M059J (cell line): ENCODE data around the gene GPC6. TPM values are rescaled to one million over a fixed set of nuclear protein-coding genes. Genes with fewer than 3 reads are reported as not detected.

ENCODE experiments used
- DNase-seq: peaks from one replicate; pipeline ENCODE4 v3.0.0-alpha.2; 2012; ENCODE audit warnings: low read depth
- total RNA-seq: library from RNA; depleted of rRNA; stranded (reverse); fragments of >200 nt; shearing (Covaris generic); gene quantifications from 2 replicates; pipeline ENCODE4 v1.2.3, GENCODE V29; 2014

Gene GPC6
- total RNA-seq, 1 experiment from 2014 or later, result 0.71 TPM

DNA sequence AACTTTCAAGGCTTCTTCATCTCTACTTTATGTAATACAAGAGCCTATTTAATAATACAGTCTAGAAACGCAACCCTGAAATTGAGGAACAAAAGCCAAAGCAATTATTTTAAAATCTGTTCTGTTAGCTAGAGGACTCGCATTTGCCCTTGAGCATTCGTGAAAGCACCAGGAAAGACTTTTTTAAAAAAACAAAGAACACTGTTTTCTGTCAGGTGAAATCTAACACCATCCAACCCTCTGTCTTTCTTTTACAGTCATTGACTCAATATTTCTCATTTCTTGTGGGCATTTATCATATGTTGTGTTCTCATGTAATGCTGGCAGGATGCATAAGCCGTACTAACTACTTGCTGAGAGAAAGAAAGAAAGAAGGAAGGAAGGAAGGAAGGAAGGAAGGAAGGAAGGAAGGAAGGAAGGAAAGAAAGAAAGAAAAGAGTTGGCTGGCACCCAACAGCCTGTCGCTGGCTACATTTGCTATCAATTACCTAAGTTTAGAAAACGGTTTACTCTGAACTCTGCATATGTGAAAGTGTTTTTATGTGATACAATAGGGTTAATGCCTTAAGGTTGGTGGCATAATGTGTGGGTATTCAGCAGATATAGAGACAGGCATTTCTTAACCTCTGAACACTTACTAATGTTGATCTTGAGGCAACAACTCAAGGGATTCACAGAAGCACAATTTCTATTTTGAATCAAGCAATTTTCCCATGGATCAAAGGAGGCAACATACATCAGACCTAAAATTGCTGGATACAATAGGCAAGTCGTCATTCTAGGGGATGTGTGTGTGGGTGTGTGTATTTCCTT is 807.4 kb downstream of the GPC6 start:
- no peak for DNase-seq

DNA sequence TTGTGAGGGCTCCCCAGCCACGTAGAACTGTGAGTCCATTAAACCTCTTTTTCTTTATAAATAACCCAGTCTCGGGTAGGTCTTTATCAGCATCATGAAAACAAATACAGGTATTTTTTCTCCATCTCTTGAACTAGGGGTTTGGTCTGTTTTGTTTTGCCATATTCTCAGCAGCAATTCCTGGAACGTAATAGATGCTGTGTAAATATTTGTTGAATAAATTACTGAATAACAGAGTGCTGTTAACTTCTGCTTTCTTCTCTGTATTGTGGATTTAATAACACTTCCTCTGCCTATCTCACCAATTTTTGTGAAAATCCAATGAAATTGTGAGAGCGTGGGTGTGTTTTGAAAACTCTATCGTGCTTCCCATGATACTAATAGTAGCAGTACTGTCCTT is 823.4 kb downstream of the GPC6 start:
- DNase-seq, result no peak

DNA sequence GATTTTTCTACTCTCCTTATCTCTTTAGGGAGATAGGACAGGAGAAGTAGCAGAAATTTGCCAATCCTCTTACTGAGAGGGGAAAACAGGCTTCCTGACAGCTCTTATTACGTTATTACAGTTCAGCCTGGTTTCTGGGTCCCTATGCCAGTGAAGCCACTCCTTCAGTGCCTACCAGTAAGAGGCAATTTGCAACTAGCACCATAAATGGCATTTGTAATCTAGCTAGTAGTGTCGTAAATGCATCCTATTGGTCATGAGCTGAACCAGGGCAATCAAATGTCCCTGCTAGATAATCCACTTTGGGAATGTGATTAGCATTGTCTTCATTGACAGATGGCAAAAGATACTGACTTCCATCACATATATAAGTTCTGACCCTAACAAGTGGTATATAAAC is 824.1 kb downstream of the GPC6 start:
- DNase-seq, result no peak

DNA sequence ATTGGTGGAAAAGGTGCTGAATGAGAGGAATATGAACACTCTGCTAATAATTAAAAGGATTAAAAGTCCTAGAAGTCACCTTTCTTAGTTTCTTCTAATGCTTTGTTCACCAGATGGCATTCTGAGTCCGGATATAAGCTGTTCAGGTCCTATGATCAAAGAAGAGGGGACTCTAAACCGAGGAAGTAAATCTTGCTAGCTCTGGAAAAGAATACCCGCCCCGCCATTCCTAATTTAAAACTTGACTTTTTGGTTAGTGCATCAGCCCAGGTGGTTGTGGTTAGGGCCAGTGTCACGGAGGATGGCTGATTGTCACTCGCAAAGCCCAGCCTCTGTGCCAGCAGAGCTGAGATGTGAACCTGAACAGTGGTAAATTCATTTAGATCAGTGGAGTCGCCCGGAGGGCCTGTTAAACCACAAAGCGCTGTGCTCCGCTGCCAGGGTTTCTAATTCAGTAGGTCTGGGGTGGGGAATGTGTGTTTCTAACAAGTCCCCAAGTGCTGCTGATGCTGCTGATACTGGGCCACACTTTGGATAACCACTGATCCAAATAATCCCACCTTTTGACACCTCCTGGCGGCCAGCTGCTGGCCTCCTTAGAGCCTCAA is 827.5 kb downstream of the GPC6 start:
- peak; percentile 2 for DNase-seq

DNA sequence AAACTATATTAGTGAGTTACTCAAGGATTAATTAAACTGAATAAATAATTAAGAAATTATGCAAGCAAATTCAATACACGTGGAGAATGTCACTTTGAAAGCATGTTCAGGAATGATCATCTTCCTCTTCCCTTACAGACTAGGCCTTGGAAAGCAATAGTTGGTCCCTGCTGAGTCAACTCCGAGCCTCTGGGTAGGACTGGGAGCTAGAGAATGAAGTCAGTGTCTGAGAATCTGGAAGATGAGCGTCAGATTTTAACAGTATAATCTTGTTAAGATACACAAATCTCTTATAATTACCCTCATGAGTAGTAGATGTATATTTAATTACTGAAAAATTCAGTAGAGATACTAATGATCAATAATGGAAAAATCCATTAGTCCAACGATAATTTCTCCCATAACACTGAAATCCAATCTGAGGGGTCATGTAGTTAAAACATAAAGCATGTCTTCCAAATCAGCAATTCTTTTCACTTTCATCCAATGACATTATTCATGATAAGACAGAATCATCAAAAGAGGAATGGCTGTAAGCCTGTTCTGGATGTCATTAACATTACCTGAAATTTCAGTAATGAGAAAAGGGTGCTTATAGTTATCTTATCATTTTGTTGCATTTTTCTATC is 829.9 kb downstream of the GPC6 start:
- no peak for DNase-seq

DNA sequence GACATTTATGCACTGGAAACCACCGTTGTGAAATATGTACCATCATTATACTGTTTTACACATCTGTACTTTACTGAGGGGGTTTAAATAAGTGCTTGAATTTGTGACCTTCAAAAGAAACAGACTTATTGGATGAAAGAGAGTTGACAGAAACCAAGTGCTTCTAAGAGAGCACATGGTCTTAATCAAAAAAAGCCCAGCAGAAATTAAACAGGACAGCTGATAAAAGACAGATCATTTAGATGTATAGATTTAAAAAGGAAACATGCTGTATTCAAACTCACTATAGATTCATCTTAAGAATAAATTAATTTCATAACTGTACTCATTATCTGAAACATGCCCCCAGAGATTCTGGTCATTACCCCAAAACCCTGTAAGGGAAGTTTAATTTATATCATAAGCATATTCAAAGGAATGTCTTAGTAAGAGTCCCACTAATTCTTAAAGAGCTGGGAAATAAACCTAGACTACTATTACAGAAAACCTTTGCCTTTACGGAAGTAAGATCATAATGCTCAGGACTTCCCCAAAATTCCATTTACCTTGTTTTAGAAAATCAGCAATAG is 831.1 kb downstream of the GPC6 start:
- DNase-seq, result no peak

DNA sequence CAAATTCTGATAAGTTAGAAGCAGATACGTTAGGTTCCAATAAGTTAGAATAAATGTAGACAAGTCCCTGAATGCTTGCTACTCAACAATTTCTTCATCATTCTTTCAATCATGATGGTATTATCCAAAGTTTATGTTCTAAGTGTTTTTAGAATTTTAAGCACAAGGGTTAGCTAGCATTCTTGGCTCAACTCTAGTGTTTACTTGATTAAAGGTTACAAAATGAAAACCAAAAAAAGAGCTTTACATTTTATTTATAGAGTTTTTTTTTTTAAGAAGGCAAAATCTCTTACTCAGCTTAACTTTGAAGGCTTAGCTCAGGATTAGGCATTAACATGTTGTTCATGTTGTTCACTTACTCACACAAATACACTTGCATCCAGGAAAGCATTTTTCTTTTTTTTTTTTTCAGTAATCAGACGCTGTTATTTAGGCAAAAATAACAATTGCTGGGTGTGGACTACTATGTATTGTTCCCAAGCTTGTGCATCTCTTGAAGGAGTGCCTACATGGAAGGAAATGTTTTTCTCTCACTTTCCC is 832.3 kb downstream of the GPC6 start:
- no peak for DNase-seq

DNA sequence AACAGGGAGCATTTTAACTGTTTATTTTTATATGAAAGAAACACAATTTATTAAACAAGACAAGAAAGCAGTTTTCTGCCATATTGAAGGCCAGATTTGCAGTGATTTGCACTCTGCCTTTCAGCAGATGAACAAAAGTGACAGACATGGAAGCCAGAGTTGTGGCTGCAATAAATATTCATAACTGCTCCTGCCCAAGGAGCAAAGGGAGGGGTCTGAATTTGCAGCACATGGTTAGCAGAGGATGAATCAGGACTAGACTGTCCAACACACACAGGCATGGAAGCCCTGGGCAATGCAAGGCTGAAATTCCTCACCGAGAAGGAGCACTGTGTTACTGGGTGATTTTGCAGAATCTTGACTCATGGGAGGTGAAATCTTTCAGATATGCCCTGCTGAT is 834.7 kb downstream of the GPC6 start:
- peak; percentile 2 for DNase-seq

DNA sequence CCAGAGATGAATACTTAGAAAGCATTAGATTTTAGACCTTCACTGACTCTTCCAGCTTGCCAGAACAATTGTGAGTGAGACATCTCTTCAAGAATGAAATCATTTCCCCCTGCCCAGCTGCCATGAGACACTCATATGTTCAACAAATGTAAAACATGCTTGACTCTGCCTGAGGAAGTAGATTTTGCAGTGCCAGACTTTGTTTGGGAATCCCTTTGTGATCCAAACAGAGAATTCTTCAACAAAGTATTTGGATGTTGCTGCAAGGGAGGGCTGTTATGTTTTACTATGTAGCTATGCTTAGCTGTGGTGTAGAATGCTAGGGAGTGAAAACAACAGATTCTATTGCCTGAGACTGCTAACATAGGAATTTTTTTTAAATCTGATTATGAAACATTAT is 836.5 kb downstream of the GPC6 start:
- DNase-seq, result no peak

DNA sequence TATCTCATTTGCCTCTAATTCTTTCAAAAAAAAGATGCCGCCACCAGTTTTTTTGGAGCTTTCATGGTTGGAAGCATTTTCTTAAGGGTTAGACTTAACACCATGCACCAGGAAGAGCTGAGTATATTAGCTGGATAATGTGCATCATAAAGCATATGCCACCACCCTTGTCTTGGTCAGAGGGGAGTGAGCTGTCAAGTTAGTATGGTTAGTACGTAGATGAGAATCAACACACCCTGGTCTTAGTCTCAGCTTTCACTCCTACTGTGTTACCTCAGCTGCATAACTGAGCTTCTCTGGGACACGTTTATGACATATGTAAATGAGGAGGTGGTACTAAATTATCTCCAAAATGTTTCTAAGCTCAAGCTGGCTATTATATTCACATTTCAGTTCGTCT is 837.2 kb downstream of the GPC6 start:
- DNase-seq, result no peak

DNA sequence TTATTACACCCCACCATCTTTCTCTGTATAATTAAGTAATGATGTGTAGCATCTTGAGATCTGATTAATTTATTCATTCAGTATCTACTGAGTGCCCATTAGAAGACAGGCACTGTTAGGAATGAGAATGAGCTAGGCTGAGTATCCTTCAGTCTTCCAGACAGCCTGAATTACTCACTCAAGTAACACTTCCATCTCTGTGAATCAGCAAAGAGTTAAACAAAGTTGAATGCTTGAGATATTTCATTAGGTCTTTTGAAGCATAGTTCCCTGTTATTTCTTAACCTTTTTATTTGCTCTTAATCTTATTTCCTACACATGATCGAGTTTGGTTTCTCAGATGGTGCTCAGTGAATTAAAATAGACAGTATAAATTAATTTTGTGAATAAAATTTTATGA is 839.1 kb downstream of the GPC6 start:
- no peak for DNase-seq

DNA sequence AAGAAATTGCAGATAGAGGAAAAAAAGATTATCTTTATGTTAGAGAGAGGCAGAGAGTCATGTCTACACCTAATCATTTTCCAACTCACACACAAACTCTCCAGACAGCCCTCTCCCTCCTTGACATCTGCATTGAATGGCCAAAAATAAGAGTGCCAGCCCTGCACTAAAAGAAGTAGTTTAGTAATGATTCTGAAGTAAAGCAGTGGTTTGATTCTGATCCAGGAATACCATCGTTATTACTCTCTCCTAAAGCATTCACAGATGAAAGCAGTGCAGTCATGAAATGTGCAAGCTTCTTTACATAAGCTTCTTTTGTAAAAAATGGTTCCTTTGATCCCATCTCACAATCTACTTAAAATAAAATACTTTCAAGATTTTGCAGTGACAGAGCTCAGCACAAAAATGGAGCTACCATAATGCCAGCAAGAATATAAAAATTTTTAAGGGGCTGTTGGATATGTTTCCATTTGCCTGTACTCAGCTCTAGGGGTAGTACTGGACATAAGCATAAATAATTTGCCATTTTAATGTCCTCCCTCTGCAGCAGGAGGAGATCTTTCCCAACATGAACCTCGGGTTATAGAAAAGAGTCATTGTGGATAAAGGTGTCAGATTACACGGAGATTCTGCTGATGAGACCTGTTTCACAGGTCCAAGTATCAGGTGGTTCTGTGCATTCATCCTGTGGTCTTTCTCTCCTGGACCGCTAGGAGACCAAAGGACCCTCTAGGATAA is 846.6 kb downstream of the GPC6 start:
- peak; percentile 11 for DNase-seq

DNA sequence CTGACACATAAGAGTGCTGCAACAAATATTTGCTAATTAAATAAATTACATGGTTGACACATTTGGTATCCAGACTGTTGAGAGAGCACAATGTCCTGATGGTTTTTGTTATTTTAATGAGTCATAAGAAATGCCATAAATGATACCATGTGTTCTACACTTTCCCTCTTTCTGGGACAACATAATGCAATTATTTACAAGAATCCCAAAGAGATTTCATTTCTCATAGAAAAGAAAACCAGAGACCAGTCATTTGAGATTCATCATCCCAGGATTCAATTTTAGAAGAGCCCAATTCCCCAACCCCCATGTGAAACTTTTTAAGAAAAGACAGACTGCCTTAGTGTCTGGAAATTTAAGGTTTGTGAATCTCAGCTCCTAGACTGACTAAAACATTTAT is 853.3 kb downstream of the GPC6 start:
- no peak for DNase-seq

DNA sequence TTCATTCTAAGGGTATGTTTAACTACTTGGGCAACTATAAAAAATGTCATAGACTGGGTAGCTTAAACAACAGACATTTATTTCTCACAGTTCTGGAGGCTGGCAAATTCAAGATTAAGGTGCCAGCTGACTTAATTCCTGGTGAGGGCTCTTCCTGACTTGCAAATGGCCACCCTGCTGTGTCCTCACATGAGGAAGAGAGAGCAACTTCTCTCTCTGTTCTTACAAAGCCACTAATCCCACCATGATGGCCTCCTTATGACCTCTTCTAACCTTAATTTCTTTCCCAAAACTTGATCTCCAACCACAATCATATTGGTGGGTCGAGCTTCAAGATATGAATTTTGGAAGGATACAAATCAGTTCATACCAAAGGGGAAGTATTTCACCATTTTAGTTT is 853.9 kb downstream of the GPC6 start:
- DNase-seq, result no peak

DNA sequence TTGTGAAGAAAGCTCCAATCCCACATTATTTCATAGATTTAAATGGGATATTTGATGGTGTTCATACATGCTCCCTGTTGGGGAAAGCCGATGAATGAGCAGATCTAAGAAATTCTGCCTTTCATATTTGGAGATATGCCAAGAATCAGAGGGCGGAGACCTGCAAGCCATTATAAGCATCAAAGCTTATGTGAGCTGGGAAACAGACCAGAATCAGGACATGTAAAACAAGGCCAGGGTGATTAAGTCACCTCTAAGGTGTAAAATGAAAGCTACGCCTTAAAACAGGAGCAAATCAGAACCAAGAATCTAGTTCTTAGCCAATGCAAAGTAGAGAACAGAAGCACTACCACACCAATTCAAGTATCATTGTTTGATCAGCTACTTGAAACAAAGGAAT is 860.5 kb downstream of the GPC6 start:
- DNase-seq, result no peak

DNA sequence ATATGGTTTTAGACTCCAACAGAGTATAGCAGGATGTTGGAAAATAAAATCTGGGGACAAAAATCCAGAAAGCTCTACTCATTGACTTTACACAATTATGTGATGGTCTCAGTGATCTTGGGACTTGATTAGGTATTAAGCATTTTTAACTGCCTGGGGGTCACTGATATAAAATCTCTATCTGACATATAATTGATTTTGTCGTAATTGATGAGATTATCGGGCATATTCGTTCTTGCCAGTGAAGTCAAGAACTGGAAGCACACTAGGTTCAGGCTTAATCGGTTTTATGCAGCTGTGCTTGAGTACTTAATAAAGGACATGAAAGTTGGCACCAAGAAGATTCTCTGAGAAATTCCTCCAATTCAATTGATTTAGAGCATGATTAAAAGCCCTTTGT is 862.1 kb downstream of the GPC6 start:
- DNase-seq, result no peak

DNA sequence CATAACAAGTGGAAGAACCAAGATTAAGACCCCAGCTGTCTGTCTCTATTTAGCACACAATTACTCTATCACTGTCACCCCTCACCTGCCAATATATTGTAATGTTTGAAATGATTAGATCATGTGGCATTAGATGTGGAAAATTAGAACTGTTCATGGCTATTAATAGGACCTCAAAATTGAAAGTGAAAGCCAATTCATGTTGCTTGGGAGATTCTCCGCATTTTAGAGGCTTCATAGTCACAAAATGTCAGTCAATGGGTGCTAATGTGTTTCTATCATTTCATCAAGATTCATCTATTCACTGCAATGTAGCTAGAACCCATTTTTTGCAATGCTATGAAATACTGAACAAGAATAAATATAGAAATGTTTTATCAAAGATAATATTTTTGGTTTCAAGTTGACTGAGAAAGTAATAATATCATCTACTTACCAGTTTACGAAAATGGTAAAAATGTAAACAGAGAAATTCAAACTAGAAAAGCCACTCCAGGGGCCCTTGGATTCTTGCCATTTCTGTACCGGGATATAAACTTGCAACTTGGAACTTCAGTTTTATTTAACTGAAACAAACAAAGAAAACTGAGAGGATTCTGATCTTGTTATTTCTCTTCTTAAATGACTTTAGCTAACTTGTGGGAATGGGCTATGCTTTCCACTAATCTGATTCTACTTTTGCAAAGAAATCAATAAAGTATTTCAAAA is 864.3 kb downstream of the GPC6 start:
- no peak for DNase-seq

DNA sequence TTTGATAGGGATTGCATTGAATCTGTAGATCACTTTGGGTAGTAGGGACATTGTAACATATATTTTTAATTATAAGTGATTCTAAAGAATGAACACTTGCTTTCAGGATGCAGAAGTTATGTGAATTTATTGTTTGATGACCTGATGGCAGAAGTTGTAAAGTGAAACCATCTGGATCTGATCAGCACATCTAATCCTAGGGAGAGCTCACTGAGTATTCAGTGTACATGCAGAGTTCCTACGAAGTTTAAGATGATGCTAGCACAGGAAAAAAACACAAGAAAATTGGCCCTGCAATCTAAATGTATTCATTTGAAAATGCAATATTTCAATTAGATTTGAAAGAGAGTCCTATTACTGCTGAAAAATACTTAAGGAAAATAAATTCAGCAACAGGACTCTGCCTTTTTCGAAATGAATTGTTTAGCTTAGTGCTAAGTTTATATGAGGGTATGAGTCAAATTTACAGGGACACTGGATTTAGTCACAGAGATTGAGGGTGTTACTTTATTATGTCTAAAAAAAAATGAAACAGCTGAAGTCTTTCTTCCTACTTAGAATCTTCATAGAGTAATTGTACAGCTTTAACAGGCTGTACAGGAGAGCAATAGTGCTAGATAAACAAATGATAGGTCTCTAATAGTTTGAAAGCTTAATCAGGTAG is 867.2 kb downstream of the GPC6 start:
- DNase-seq, result no peak

DNA sequence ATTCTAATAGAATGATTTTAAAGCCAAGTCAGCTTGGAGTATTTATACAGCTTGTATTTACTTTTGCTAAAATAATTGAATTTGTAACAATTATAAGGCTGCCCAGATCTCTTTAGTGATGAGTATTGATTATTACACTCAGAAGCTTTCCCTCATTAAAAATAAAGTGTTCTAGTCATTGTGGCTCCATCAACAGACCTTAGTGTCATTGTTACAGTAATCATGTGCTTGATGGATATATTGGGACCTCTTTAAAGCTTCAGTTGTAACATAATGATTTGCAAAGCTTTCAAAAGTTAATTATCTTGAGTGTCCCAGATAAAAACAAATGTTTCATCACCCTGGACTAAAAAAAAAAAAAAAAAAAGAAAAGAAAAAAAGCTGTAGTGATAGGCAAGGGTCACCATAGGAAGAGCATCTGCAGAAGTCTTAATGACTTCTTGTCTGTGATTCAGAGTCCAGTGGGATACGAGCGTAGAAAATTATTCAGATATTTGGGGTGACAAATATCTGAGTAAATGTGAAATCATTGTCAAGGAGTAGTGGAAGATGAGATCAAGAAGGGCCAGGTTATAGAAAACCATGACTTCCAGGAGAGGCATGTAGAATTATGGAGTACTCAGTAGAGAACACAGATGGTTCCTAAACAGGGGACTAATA is 883.2 kb downstream of the GPC6 start:
- DNase-seq, result no peak

DNA sequence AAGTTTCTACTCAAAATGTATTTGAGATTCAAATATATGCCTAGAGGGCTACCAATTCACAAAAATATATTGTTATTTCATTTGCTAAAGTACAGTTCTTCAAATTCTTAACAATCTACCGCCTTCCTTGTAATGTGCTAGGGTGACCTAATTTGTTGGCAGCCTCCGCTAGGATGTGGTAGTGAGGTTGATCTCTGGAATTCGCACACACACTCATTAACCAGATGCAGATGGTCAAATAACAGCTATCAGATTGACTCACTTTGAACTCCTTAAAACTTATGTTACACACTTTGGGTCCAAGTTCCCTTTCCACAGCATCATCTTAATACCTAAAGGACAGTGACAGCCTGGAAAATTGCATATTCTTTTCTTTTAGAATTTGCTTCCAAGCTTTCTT is 885.6 kb downstream of the GPC6 start:
- peak; percentile 63 for DNase-seq
